HepG2 (cell line): Measurements from ENCODE around the gene TRIM69. TPM values are rescaled to one million over a fixed set of nuclear protein-coding genes. Genes with fewer than 3 reads are reported as not detected.

ENCODE experiments used
- EEA1 ChIP-seq: sonication (generic); formaldehyde crosslinking; IDR thresholded peaks from 2 replicates; pipeline ENCODE4 v1.5.1; 2020; ENCODE audit warnings: mild to moderate bottlenecking, missing genetic modification reagents, borderline replicate concordance
- FOXP4 ChIP-seq: sonication (generic); formaldehyde crosslinking; IDR thresholded peaks from 2 replicates; pipeline ENCODE4 v1.4.0; 2020; ENCODE audit warnings: missing genetic modification reagents
- HIC2 ChIP-seq: sonication (generic); formaldehyde crosslinking; IDR thresholded peaks from 2 replicates; pipeline ENCODE4 v1.9.0; 2022; ENCODE audit warnings: low read depth, missing genetic modification reagents
- KLF13 ChIP-seq: sonication (generic); formaldehyde crosslinking; IDR thresholded peaks from 2 replicates; pipeline ENCODE4 v1.4.0; 2020; ENCODE audit warnings: mild to moderate bottlenecking, missing genetic modification reagents
- KMT2B ChIP-seq: IDR thresholded peaks from 2 replicates; pipeline ENCODE4 v1.6.1; 2016; ENCODE audit warnings: missing genetic modification reagents, missing compliant biosample characterization
- RERE ChIP-seq: IDR thresholded peaks from 2 replicates; pipeline ENCODE4 v1.6.1; 2016; ENCODE audit warnings: low read depth, missing genetic modification reagents, missing compliant biosample characterization
- SCMH1 ChIP-seq: sonication (generic); formaldehyde crosslinking; IDR thresholded peaks from 2 replicates; pipeline ENCODE4 v1.9.0; 2021; ENCODE audit warnings: missing genetic modification reagents, mild to moderate bottlenecking, borderline replicate concordance
- SMAD9 ChIP-seq: sonication (generic); formaldehyde crosslinking; IDR thresholded peaks from 2 replicates; pipeline ENCODE4 v1.5.1; 2020; ENCODE audit warnings: mild to moderate bottlenecking, missing genetic modification reagents
- SPEN ChIP-seq: sonication (generic); formaldehyde crosslinking; IDR thresholded peaks from 2 replicates; pipeline ENCODE4 v1.5.1; 2020; ENCODE audit warnings: low read depth, mild to moderate bottlenecking, missing genetic modification reagents
- TOE1 ChIP-seq: sonication (generic); formaldehyde crosslinking; IDR thresholded peaks from 2 replicates; pipeline ENCODE4 v1.4.0; 2020; ENCODE audit warnings: mild to moderate bottlenecking, missing genetic modification reagents
- ZBTB33 ChIP-seq: sonication (generic); formaldehyde crosslinking; IDR thresholded peaks from 2 replicates; pipeline ENCODE4 v1.4.0; 2020; ENCODE audit warnings: missing genetic modification reagents
- ZNF264 ChIP-seq: sonication (generic); formaldehyde crosslinking; IDR thresholded peaks from 2 replicates; pipeline ENCODE4 v1.4.0; 2020; ENCODE audit warnings: missing genetic modification reagents
- ZNF784 ChIP-seq: sonication (generic); formaldehyde crosslinking; IDR thresholded peaks from 2 replicates; pipeline ENCODE4 v1.5.1; 2020; ENCODE audit warnings: missing genetic modification reagents, mild to moderate bottlenecking, borderline replicate concordance
- ZNF816 ChIP-seq: sonication (generic); formaldehyde crosslinking; IDR thresholded peaks from 2 replicates; pipeline ENCODE4 v1.8.0; 2022; ENCODE audit warnings: missing genetic modification reagents, mild to moderate bottlenecking, borderline replicate concordance
- ZNF83 ChIP-seq: sonication (generic); formaldehyde crosslinking; IDR thresholded peaks from 2 replicates; pipeline ENCODE4 v1.4.0; 2020; ENCODE audit warnings: missing genetic modification reagents, mild to moderate bottlenecking, borderline replicate concordance
- ZSCAN29 ChIP-seq: sonication (generic); formaldehyde crosslinking; conservative IDR thresholded peaks from 2 replicates; pipeline ENCODE4 v1.4.0; 2020; ENCODE audit warnings: mild to moderate bottlenecking, missing genetic modification reagents
- polyA plus RNA-seq, 8 experiments: library from polyadenylated mRNA; depleted of rRNA in 3 of 8; stranded (reverse) in 7 of 8; unstranded in 1 of 8; fragments of >200 nt; fragmentation: Illumina TruSeq in 4 of 8; extraction: Trizol in 4 of 8; gene quantifications; 2 replicates each; pipeline versions ENCODE4 v1.2.1 to v1.2.3, GENCODE V29; 2011 to 2016; ENCODE audit warnings: low read depth in 4 of 8, missing spikeins in 1 of 8, mixed read lengths in 1 of 8; ENCODE audit not compliant: insufficient read depth in 1 of 8
- total RNA-seq, 5 experiments: library from RNA; depleted of rRNA; stranded (reverse); fragments of >200 nt; fragmentation: Illumina TruSeq; extraction: Trizol; gene quantifications; 2 replicates each; pipeline ENCODE4 v1.2.3, GENCODE V29; 2016; ENCODE audit warnings: low read depth in 1 of 5

TRIM69 gene
- total and polyA plus RNA-seq, 2 of the 13 experiments (the other 11 are each of a cell fraction or from before 2014, with no cell fraction given), result 2.6 to 3.2 TPM

GRCh38 chr15:44728576-44729407, 7.5 kb upstream of the TRIM69 start (continued):
- TF ChIP-seq ZNF816, result no peak
- no peak for TF ChIP-seq SCMH1 (CRISPR knock-in tag)
- no peak for TF ChIP-seq ZNF784
- TF ChIP-seq TOE1 (CRISPR knock-in tag), result no peak
- peak; percentile 56; the same call in 1 of the 2 replicates for TF ChIP-seq ZNF83 (CRISPR knock-in tag)
- no peak for TF ChIP-seq EEA1
- TF ChIP-seq KMT2B, result 0 out of 2 replicates have a peak, but pooled peaks have one; percentile 19
- TF ChIP-seq ZNF264 (CRISPR knock-in tag), result peak; percentile 17
- TF ChIP-seq FOXP4, result peak; percentile 29; the same call in 1 of the 2 replicates
- TF ChIP-seq RERE (CRISPR knock-in tag), result no peak
- TF ChIP-seq KLF13, result no peak
- TF ChIP-seq SPEN (CRISPR knock-in tag), result peak; percentile 31; the same call in 1 of the 2 replicates
- no peak for TF ChIP-seq ZBTB33 (CRISPR knock-in tag)
- TF ChIP-seq SMAD9, result no peak
- no peak for TF ChIP-seq ZSCAN29
- no peak for TF ChIP-seq HIC2 (CRISPR knock-in tag)
